Adrenal gland (tissue), 12 donors: ENCODE results near the gene PSD2. TPM values are rescaled to one million over a fixed set of nuclear protein-coding genes. Genes with fewer than 3 reads are reported as not detected.
A peak's percentile ranks its signal among the peaks of the same experiment; 100 is the strongest.

Source experiments
- DNase-seq, 7 donors: peaks; one replicate each; pipeline ENCODE4 v3.0.0-alpha.2; 2019 to 2020
- H3K27ac ChIP-seq, 5 donors: fragments of 200-600 bp; sonication (generic) in 4 of 5; 1 replicate in 3 of 5; 2 replicates in 2 of 5; pipeline versions ENCODE4 v1.5.1 to v1.8.0; 2016 to 2020; ENCODE audit warnings: mild to moderate bottlenecking in 1 of 5
- H3K27me3 ChIP-seq: fragments of 200-600 bp; 2 replicates; pipeline ENCODE4 v1.8.0; 2021
- H3K36me3 ChIP-seq, 2 donors: fragments of 200-600 bp; replicated peaks in 1 of 2; 1 replicate in 1 of 2; 2 replicates in 1 of 2; pipeline versions ENCODE4 v1.5.1 to v1.8.0; 2018 to 2022
- H3K4me1 ChIP-seq, 2 donors: fragments of 200-600 bp; replicated peaks in 1 of 2; 1 replicate in 1 of 2; 2 replicates in 1 of 2; pipeline versions ENCODE4 v1.5.1 to v1.8.0; 2018 to 2021
- H3K4me3 ChIP-seq, 4 donors: fragments of 200-600 bp; sonication (generic) in 3 of 4; one replicate each; pipeline ENCODE4 v1.5.1; 2016 to 2018
- H3K9me3 ChIP-seq, 3 donors: fragments of 200-600 bp; sonication (generic) in 1 of 3; replicated peaks in 1 of 3; 1 replicate in 2 of 3; 2 replicates in 1 of 3; pipeline versions ENCODE4 v1.5.1 to v1.8.0; 2016 to 2021
- CTCF ChIP-seq, 6 experiments: fragments of 450-650 bp in 4 of 6; fragments of 200-600 bp in 2 of 6; sonication (generic) in 1 of 6; IDR thresholded peaks; 1 replicate in 5 of 6; 2 replicates in 1 of 6; pipeline versions ENCODE4 v1.5.1 to v1.8.0; 2016 to 2021; ENCODE audit warnings: antibody characterized with exemption in 6 of 6, mild to moderate bottlenecking in 2 of 6, moderate library complexity in 1 of 6
- POLR2A ChIP-seq, 2 donors: fragments of 450-650 bp; IDR thresholded peaks; one replicate each; pipeline ENCODE4 v1.6.1; 2017; ENCODE audit warnings: antibody characterized with exemption in 2 of 2, mild to moderate bottlenecking in 2 of 2, moderate library complexity in 1 of 2
- WGBS, 4 donors: extraction: QIAGEN DNeasy Blood & Tissue Kit in 2 of 4; methylation state at CpG; one replicate each; pipeline versions ENCODE4 v1.1.5 to v1.1.7; 2013 to 2017; 5-methylcytosine and 5-hydroxymethylcytosine counted together
- intact Hi-C, 2 donors: fragments of 100-400 bp; cut with DNase I; formaldehyde crosslinking; loops; one replicate each; pipeline versions ENCODE4 v1.14.1 to v1.15.0; 2022 to 2023
- polyA plus RNA-seq, 3 donors: library from polyadenylated mRNA; stranded (reverse); fragments of 200-250 nt in 2 of 3; fragments of 350-450 nt in 1 of 3; fragmentation: Illumina TruSeq in 1 of 3; extraction: RNeasy Lipid Tissue Mini Kit (QIAGEN cat#74804) in 1 of 3; gene quantifications; one replicate each; pipeline ENCODE4 v1.2.3, GENCODE V29; 2013 to 2014
- total RNA-seq, 9 donors: library from RNA; depleted of rRNA in 4 of 9; stranded (reverse); fragments of >200 nt in 4 of 9; fragments of 120-200 nt in 1 of 9; fragmentation: NEBNext Ultra II Directional in 1 of 9; extraction: Animal tissue kit (Norgen Biotek cat#: 25700) in 1 of 9; gene quantifications; one replicate each; pipeline versions ENCODE4 v1.1.0 to v1.2.4, GENCODE V29; 2013 to 2023
- donor health status: healthy with polysubstance abuse.
- donor health status: Bipolar disorder and iron deficiency.
- donor health status: DM: yes; HTN: yes; CAD: no.
- donor health status: DM: no; HTN: no; CAD: no.
- donor health status: DM: no; HTN: no; CAD: no.
- donor health status: DM: yes; HTN: yes; CAD: no.

Gene PSD2
- total and polyA plus RNA-seq, 12 donors, result 0.11 to 0.46 (median 0.24) TPM; not detected in 5

- Histone ChIP-seq H3K36me3 (no peaks in the 10 kb centered on the region), H3K27me3 (no peaks in the 10 kb centered on the region), H3K4me3 (no peak overlapping the region), H3K4me1 (no peaks in the 10 kb centered on the region), H3K27ac (no peak overlapping the region), H3K9me3 (no peaks in the 10 kb centered on the region)
- WGBS, 4 donors, result 67 to 73% (median 70%) methylated on average over 7 to 8 of the region's 8 CpGs
- TF ChIP-seq POLR2A (IDR thresholded peaks at IDR 0.05) (no peak), CTCF (IDR thresholded peaks at IDR 0.05) (no peak)
- intact Hi-C loops, result no loop called here
- no peak for DNase-seq
Observed at GRCh38 chr5:139806726-139807646, 11.4 kb downstream of the PSD2 start.

DNA sequence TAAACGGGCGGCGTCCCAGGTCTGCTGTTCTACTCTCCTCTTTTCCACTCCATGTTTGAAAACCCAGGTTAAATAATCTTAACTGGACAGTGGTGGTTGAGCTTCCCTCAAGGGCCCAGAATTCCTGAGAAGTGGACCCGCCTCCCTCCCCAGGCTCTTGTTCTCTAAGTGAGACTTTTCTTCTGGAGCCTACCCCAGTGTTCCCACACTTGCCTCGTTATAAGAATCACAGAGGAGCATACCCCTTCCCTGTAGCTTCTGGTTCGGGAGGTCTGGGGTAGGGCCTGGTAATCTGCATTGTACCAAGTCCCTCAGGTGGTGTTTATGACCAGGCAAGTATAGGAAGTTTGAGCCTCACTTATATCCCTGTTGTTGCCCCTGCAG lies 12.0 kb downstream of the PSD2 start:
- Histone ChIP-seq H3K36me3 (no peaks in the 10 kb centered on the region), H3K4me1 (no peaks in the 10 kb centered on the region), H3K27me3 (no peaks in the 10 kb centered on the region), H3K4me3 (no peak overlapping the region), H3K27ac (no peak overlapping the region), H3K9me3 (no peaks in the 10 kb centered on the region)
- TF ChIP-seq POLR2A (IDR thresholded peaks at IDR 0.05) (no peak), CTCF (IDR thresholded peaks at IDR 0.05) (no peak)
- DNase-seq, result no peak
- WGBS, 4 donors, result 85 to 88% (median 87%) methylated on average over 6 of the region's 6 CpGs
- intact Hi-C loops, result no loop called here

DNA sequence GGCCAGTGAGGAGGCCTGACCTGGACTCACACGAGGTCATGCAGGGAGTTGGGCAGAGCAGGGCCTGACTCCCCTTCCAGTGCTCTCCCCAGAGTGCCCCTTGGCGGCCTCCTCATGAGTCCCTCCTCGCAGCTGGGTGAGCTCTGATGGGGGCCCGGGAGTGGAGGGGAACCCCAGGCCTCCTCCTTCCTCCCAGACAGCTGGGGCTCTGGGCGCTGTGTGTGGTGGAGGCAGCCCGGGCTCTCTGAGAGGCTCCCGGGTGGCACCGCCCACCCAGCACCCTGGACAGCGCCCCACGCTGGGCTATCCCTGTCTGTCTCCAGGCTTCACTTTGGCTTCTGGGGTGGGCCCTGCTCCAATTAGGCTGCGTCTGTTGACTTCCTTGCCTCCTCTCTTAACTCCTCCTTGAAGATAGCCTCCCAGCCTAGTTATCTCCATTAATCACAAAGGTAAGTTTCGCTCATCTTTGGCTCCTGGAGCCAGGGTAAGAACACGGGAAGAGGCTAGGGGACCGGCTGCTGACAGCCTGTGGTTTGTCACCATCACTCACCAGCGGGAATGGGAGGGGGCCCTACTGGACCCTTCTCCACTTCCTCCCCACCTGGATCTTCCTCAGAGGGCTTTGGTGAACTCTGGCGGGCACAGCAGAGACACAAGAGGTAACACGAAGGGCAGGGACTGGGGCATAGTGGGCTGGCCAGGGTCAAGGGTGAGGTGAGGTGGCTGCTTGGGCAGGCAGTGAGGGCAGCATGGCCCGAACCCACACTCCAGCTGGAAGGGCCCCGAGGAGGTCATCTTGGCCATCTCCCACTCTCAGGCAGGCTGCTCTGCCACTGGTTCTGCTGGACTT lies 13.1 kb downstream of the PSD2 start:
- Histone ChIP-seq H3K4me3 (no peak overlapping the region), H3K4me1 (no peaks in the 10 kb centered on the region), H3K36me3 (no peaks in the 10 kb centered on the region), H3K27me3 (no peaks in the 10 kb centered on the region), H3K9me3 (no peaks in the 10 kb centered on the region), H3K27ac (no peak overlapping the region)
- 50 to 69% (median 53%) methylated on average over 12 to 19 of the region's 19 CpGs for WGBS, 4 donors
- TF ChIP-seq POLR2A (IDR thresholded peaks at IDR 0.05), result no peak
- peak in 1 of 7 donors; percentile 35 for DNase-seq
- intact Hi-C loops, result no loop called here

- DNase-seq, result no peak
- H3K4me1 ChIP-seq, result no peaks in the 10 kb centered on the region
- intact Hi-C loops, result no loop called here
- no peak overlapping the region for H3K27ac ChIP-seq
- WGBS, 4 donors, result 88 to 94% (median 94%) methylated on average over 9 to 11 of the region's 11 CpGs; no CpG with 5 or more reads in 1 of the 4 donors
- H3K27me3 ChIP-seq, result no peaks in the 10 kb centered on the region
- no peak overlapping the region for H3K4me3 ChIP-seq
- no peaks in the 10 kb centered on the region for H3K9me3 ChIP-seq
- TF ChIP-seq POLR2A (IDR thresholded peaks at IDR 0.05), result no peak
- no peaks in the 10 kb centered on the region for H3K36me3 ChIP-seq
Observed at GRCh38 chr5:139809331-139809810, 13.8 kb downstream of the PSD2 start.
